Hepatocyte (in vitro differentiated cells): ENCODE results near the gene FAF1. TPM values are rescaled to one million over a fixed set of nuclear protein-coding genes. Genes with fewer than 3 reads are reported as not detected.

ENCODE experiments used
- DNase-seq: peaks from one replicate; pipeline ENCODE4 v3.0.0-alpha.2; 2016; ENCODE audit warnings: low spot score
- H2AFZ ChIP-seq: fragments of 200-600 bp; sonication (generic); 2 replicates; pipeline ENCODE4 v1.6.0; 2016; ENCODE audit warnings: antibody characterized with exemption, mild to moderate bottlenecking
- H3K27ac ChIP-seq: fragments of 200-600 bp; sonication (generic); 2 replicates; pipeline ENCODE4 v1.5.1; 2016; ENCODE audit warnings: mild to moderate bottlenecking
- H3K27me3 ChIP-seq: fragments of 200-600 bp; sonication (generic); 2 replicates; pipeline ENCODE4 v1.6.1; 2016
- H3K36me3 ChIP-seq: fragments of 200-600 bp; sonication (generic); replicated peaks from 2 replicates; pipeline ENCODE4 v1.5.1; 2016; ENCODE audit warnings: low read depth; ENCODE audit not compliant: insufficient read depth
- H3K4me1 ChIP-seq: fragments of 200-600 bp; sonication (generic); 2 replicates; pipeline ENCODE4 v1.5.1; 2016; ENCODE audit warnings: mild to moderate bottlenecking, moderate library complexity; ENCODE audit not compliant: insufficient read depth
- H3K4me2 ChIP-seq: fragments of 200-600 bp; sonication (generic); 2 replicates; pipeline ENCODE4 v1.6.0; 2016
- H3K4me3 ChIP-seq: fragments of 200-600 bp; sonication (generic); 2 replicates; pipeline ENCODE4 v1.5.1; 2016; ENCODE audit warnings: mild to moderate bottlenecking
- H3K79me2 ChIP-seq: fragments of 200-600 bp; sonication (generic); 2 replicates; pipeline ENCODE4 v1.6.0; 2017; ENCODE audit warnings: mild to moderate bottlenecking
- H3K9me2 ChIP-seq: fragments of 200-600 bp; sonication (generic); replicated peaks from 2 replicates; pipeline ENCODE4 v1.6.0; 2017; ENCODE audit warnings: mild to moderate bottlenecking; ENCODE audit not compliant: insufficient read depth
- H3K9me3 ChIP-seq: fragments of 200-600 bp; sonication (generic); 2 replicates; pipeline ENCODE4 v1.5.1; 2016; ENCODE audit warnings: low read depth, mild to moderate bottlenecking
- H4K20me1 ChIP-seq: fragments of 200-600 bp; sonication (generic); 2 replicates; pipeline ENCODE4 v1.6.0; 2016; ENCODE audit warnings: mild to moderate bottlenecking; ENCODE audit not compliant: insufficient read depth, poor library complexity, severe bottlenecking
- EZH2 ChIP-seq: fragments of 200-600 bp; sonication (generic); IDR thresholded peaks from 2 replicates; pipeline ENCODE4 v1.6.1; 2016; ENCODE audit warnings: antibody characterized with exemption, mild to moderate bottlenecking, borderline replicate concordance
- EZH2phosphoT487 ChIP-seq: fragments of 200-600 bp; sonication (generic); IDR thresholded peaks from one replicate; pipeline ENCODE4 v1.6.1; 2018; ENCODE audit warnings: antibody characterized with exemption, mild to moderate bottlenecking, low read depth, moderate library complexity; ENCODE audit not compliant: unreplicated experiment, severe bottlenecking
- WGBS: methylation state at CpG from one replicate; pipeline ENCODE4 v1.1.6; 2016; ENCODE audit warnings: low lambda C conversion rate; ENCODE audit errors: missing lambda C conversion rate; 5-methylcytosine and 5-hydroxymethylcytosine counted together
- polyA plus RNA-seq: library from polyadenylated mRNA; unstranded; fragments of >200 nt; fragmentation: Nextera tagmentation; extraction: Ambion mirVana; gene quantifications from 2 replicates; pipeline ENCODE4 v1.2.1, GENCODE V29; 2016
- total RNA-seq: library from RNA; depleted of rRNA; stranded (reverse); fragments of >200 nt; gene quantifications from 2 replicates; pipeline ENCODE4 v1.2.3, GENCODE V29; 2014
- TF ChIP-seq, protein P1 (sequence below): fragments of 200-600 bp; sonication (generic); IDR thresholded peaks from 2 replicates; pipeline ENCODE4 v1.5.1; 2016; ENCODE audit warnings: antibody characterized with exemption, mild to moderate bottlenecking; ENCODE audit not compliant: poor library complexity

FAF1 gene
- total and polyA plus RNA-seq, 2 experiments from 2014 or later: 25.7 to 35.5 TPM

DNA sequence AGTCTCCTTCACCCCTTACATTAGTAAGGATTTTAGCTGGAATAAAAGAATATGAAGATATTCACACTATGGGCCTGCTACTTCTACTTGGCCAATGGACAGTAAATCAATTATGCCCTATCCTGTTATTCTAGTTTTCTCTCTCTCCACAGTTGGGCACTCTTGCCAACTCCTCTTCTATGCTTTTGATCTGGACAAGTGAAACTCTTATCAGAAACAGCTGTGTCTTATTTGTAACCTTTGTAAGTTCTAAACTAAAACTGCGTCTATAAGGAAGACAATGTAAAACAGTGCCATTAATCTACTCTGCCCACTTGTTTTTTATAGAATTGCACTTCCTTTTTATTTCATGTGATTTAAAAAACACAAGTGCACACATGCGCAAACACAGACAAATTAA lies 292.8 kb downstream of the FAF1 start:
- H3K4me1 ChIP-seq: peaks cover 12% of the 10 kb centered on the region
- H3K9me3 ChIP-seq: no peaks in the 10 kb centered on the region
- no peak overlapping the region for H3K4me3 ChIP-seq
- WGBS: 64% methylated on average over 2 of the region's 2 CpGs
- TF ChIP-seq, protein P1, sequence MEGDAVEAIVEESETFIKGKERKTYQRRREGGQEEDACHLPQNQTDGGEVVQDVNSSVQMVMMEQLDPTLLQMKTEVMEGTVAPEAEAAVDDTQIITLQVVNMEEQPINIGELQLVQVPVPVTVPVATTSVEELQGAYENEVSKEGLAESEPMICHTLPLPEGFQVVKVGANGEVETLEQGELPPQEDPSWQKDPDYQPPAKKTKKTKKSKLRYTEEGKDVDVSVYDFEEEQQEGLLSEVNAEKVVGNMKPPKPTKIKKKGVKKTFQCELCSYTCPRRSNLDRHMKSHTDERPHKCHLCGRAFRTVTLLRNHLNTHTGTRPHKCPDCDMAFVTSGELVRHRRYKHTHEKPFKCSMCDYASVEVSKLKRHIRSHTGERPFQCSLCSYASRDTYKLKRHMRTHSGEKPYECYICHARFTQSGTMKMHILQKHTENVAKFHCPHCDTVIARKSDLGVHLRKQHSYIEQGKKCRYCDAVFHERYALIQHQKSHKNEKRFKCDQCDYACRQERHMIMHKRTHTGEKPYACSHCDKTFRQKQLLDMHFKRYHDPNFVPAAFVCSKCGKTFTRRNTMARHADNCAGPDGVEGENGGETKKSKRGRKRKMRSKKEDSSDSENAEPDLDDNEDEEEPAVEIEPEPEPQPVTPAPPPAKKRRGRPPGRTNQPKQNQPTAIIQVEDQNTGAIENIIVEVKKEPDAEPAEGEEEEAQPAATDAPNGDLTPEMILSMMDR: no peak
- TF ChIP-seq EZH2 (no peak), EZH2phosphoT487 (no peak)
- H4K20me1 ChIP-seq: no peaks in the 10 kb centered on the region
- no peak overlapping the region for H2AFZ ChIP-seq
- H3K27ac ChIP-seq: no peak overlapping the region
- H3K9me2 ChIP-seq: no peaks in the 10 kb centered on the region
- H3K36me3 ChIP-seq: no peaks in the 10 kb centered on the region
- no peak for DNase-seq
- no peak overlapping the region for H3K4me2 ChIP-seq
- H3K79me2 ChIP-seq: no peaks in the 10 kb centered on the region
- no peaks in the 10 kb centered on the region for H3K27me3 ChIP-seq

DNA sequence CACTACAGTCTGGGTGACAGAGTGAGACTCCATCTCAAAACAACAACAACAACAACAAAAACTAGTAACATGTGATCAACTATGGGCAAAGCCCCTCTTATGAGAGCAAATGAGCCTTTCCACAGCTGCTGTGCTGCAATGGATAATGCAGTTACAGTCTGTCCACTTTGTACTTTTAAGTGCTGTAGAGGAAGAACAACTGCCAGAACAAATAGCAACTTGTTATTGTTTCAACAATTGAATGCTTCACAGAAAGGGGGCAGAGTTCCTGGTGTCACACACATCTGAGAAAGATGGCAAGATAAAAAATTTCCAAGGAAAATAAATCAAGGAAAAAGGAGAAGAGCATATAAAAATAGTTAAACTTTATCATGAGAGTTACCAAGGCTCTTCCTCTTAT lies 293.2 kb downstream of the FAF1 start:
- Histone ChIP-seq H3K9me3 (no peaks in the 10 kb centered on the region), H3K79me2 (no peaks in the 10 kb centered on the region), H3K4me1 (peaks cover 12% of the 10 kb centered on the region), H3K4me3 (no peak overlapping the region), H4K20me1 (no peaks in the 10 kb centered on the region), H3K4me2 (no peak overlapping the region), H3K9me2 (no peaks in the 10 kb centered on the region), H3K27ac (no peak overlapping the region), H3K36me3 (no peaks in the 10 kb centered on the region), H3K27me3 (no peaks in the 10 kb centered on the region), H2AFZ (no peak overlapping the region)
- no peak for DNase-seq
- TF ChIP-seq EZH2: no peak
- no peak for TF ChIP-seq EZH2phosphoT487

DNA sequence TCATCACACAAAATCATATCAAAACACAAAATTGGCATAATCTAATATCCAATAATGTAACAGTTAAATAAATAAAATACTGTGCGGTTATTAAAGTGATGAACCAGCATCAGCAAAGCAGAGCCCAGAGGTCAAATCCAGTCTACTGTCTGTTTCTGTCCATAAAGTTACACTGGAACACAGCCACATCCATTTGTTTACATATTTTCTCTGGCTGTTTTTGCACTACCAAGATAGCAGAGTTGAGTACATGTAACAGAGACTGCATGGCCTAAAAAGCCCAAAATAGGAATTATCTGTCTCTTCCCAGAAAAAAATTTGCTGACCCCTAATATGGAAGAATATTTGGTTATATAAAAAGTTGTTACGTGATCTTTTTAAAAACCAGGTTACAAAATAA lies 294.7 kb downstream of the FAF1 start:
- no peaks in the 10 kb centered on the region for H3K9me3 ChIP-seq
- H3K4me1 ChIP-seq: peaks cover 12% of the 10 kb centered on the region
- no peak overlapping the region for H3K4me2 ChIP-seq
- H3K27me3 ChIP-seq: no peaks in the 10 kb centered on the region
- peak; percentile 8 for DNase-seq
- H2AFZ ChIP-seq: no peak overlapping the region
- H3K4me3 ChIP-seq: no peak overlapping the region
- no peaks in the 10 kb centered on the region for H3K79me2 ChIP-seq
- no peak overlapping the region for H3K27ac ChIP-seq
- WGBS: 67% methylated on average over 2 of the region's 2 CpGs
- H3K9me2 ChIP-seq: no peaks in the 10 kb centered on the region
- TF ChIP-seq, protein P1: no peak
- no peak for TF ChIP-seq EZH2phosphoT487
- TF ChIP-seq EZH2: no peak
- H4K20me1 ChIP-seq: no peaks in the 10 kb centered on the region
- no peaks in the 10 kb centered on the region for H3K36me3 ChIP-seq

DNA sequence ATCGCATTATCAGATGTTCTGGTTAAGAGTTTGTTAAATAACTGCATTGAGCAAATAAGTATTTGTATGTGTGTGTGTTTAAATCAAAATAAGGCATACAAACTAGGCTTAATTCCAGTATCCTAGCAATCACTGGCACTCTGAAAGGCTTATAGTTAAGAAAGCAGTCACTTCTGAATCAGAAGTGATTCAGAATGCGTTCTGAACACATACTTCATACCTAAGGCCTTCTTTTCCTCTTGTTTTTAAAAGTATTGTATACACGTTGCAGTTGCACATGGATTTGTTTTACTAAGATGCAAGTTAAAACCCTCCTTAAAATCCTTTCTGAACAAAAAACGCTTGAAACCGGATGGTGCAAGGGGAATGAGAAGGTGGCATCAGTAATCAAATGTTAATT lies 298.4 kb downstream of the FAF1 start:
- Histone ChIP-seq H3K4me2 (no peak overlapping the region), H3K4me1 (peaks cover 4% of the 10 kb centered on the region), H3K27me3 (no peaks in the 10 kb centered on the region), H3K79me2 (no peaks in the 10 kb centered on the region), H3K4me3 (no peak overlapping the region), H3K27ac (no peak overlapping the region), H3K9me2 (no peaks in the 10 kb centered on the region), H2AFZ (no peak overlapping the region), H3K36me3 (no peaks in the 10 kb centered on the region), H3K9me3 (no peaks in the 10 kb centered on the region), H4K20me1 (no peaks in the 10 kb centered on the region)
- WGBS: 73% methylated on average over 5 of the region's 5 CpGs
- TF ChIP-seq EZH2 (no peak), EZH2phosphoT487 (no peak)
- TF ChIP-seq, protein P1: no peak
- DNase-seq: no peak
